Tibial nerve (tissue), 4 donors: ENCODE data around the gene ERI3. TPM values are rescaled to one million over a fixed set of nuclear protein-coding genes. Genes with fewer than 3 reads are reported as not detected.

Experiments used
- DNase-seq, 2 donors: peaks; one replicate each; pipeline ENCODE4 v3.0.0-alpha.2; 2019; ENCODE audit warnings: low spot score in 2 of 2
- H3K27ac ChIP-seq, 4 donors: fragments of 200-600 bp; sonication (generic) in 3 of 4; one replicate each; pipeline ENCODE4 v1.5.1; 2017 to 2019; ENCODE audit warnings: mild to moderate bottlenecking in 1 of 4
- H3K27me3 ChIP-seq, 2 donors: fragments of 200-600 bp; sonication (generic) in 1 of 2; one replicate each; pipeline versions ENCODE4 v1.5.1 to v1.6.0; 2017 to 2019
- H3K36me3 ChIP-seq, 3 donors: fragments of 200-600 bp; sonication (generic); one replicate each; pipeline ENCODE4 v1.5.1; 2018 to 2019
- H3K4me1 ChIP-seq, 4 donors: fragments of 200-600 bp; sonication (generic) in 3 of 4; one replicate each; pipeline ENCODE4 v1.5.1; 2017 to 2019
- H3K4me3 ChIP-seq, 4 donors: fragments of 200-600 bp; sonication (generic) in 3 of 4; one replicate each; pipeline ENCODE4 v1.5.1; 2017 to 2019; ENCODE audit warnings: mild to moderate bottlenecking in 1 of 4, moderate library complexity in 1 of 4
- H3K9me3 ChIP-seq, 4 donors: fragments of 200-600 bp; sonication (generic) in 3 of 4; one replicate each; pipeline ENCODE4 v1.5.1; 2017 to 2019
- CTCF ChIP-seq, 5 experiments: fragments of 200-600 bp in 3 of 5; fragments of 450-650 bp in 2 of 5; sonication (generic) in 3 of 5; IDR thresholded peaks; one replicate each; pipeline ENCODE4 v1.5.1; 2016 to 2019; ENCODE audit warnings: antibody characterized with exemption in 5 of 5, mild to moderate bottlenecking in 3 of 5, moderate library complexity in 2 of 5
- EP300 ChIP-seq, 2 donors: sonication (generic); formaldehyde crosslinking; IDR thresholded peaks; one replicate each; pipeline ENCODE4 v1.6.1; 2017; ENCODE audit warnings: antibody characterized with exemption in 2 of 2, mild to moderate bottlenecking in 1 of 2
- POLR2A ChIP-seq, 2 donors: fragments of 450-650 bp; IDR thresholded peaks; one replicate each; pipeline ENCODE4 v1.6.1; 2017; ENCODE audit warnings: antibody characterized with exemption in 2 of 2, mild to moderate bottlenecking in 2 of 2, moderate library complexity in 2 of 2
- WGBS, 2 donors: methylation state at CpG; one replicate each; pipeline ENCODE4 v1.1.5; 2018; 5-methylcytosine and 5-hydroxymethylcytosine counted together
- total RNA-seq, 4 donors: library from RNA; depleted of rRNA; stranded (reverse); fragments of >200 nt; gene quantifications; one replicate each; pipeline ENCODE4 v1.1.0, GENCODE V29; 2016

Gene ERI3
- total RNA-seq, 4 donors from 2014 or later = 60.1 to 82.2 (median 66.5) TPM

DNA sequence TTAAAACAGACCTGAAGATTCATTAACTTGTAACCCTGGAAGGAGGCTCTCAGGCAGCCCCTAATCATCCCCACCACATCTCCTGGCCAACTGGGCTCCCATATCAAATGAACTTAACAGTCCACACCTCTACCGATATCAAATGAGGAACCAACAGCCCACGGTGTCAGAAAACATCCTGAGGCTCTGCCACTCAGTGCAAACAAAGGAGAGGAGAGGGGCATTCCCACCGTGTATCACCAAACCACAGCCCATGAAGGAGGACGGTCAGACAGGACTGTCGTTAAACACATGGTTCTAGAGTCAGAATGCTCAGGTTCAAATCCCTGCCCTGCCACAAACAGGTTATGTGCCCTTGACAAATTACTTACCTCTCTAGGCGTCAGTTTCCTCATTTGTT, 52.5 kb downstream of the ERI3 start:
- Histone ChIP-seq H3K9me3 (no peaks in the 10 kb centered on the region), H3K27ac (no peak overlapping the region), H3K27me3 (no peaks in the 10 kb centered on the region), H3K4me1 (peaks cover 0 to 13% (median 0%) of the 10 kb centered on the region in 4 donors), H3K36me3 (peaks cover 0 to 95% (median 8%) of the 10 kb centered on the region in 3 donors), H3K4me3 (no peak overlapping the region)
- no peak for DNase-seq
- WGBS, 2 donors = 80 to 85% methylated on average over 6 of the region's 6 CpGs
- TF ChIP-seq CTCF (IDR thresholded peaks at IDR 0.05) (no peak), EP300 (IDR thresholded peaks at IDR 0.05) (no peak), POLR2A (IDR thresholded peaks at IDR 0.05) (no peak)

GRCh38 chr1:44301442-44301841, 53.6 kb downstream of the ERI3 start:
- peaks cover 0 to 95% (median 0%) of the 10 kb centered on the region in 3 donors for H3K36me3 ChIP-seq
- no peak for DNase-seq
- no peaks in the 10 kb centered on the region for H3K9me3 ChIP-seq
- H3K27me3 ChIP-seq = no peaks in the 10 kb centered on the region
- 74 to 81% methylated on average over 5 of the region's 5 CpGs for WGBS, 2 donors
- no peak overlapping the region for H3K27ac ChIP-seq
- peaks cover 0 to 13% (median 0%) of the 10 kb centered on the region in 4 donors for H3K4me1 ChIP-seq
- no peak overlapping the region for H3K4me3 ChIP-seq
- no peak for TF ChIP-seq POLR2A (IDR thresholded peaks at IDR 0.05)
- TF ChIP-seq CTCF (IDR thresholded peaks at IDR 0.05) = no peak
- no peak for TF ChIP-seq EP300 (IDR thresholded peaks at IDR 0.05)

GRCh38 chr1:44300852-44301251, 54.2 kb downstream of the ERI3 start:
- H3K27me3 ChIP-seq = no peaks in the 10 kb centered on the region
- no peak overlapping the region for H3K4me3 ChIP-seq
- peaks cover 0 to 13% (median 0%) of the 10 kb centered on the region in 4 donors for H3K4me1 ChIP-seq
- no peak for DNase-seq
- no peaks in the 10 kb centered on the region for H3K9me3 ChIP-seq
- no peak overlapping the region for H3K27ac ChIP-seq
- TF ChIP-seq EP300 (IDR thresholded peaks at IDR 0.05) (no peak), CTCF (IDR thresholded peaks at IDR 0.05) (no peak), POLR2A (IDR thresholded peaks at IDR 0.05) (no peak)
- WGBS, 2 donors = 29 to 51% methylated on average over 5 to 7 of the region's 7 CpGs
- H3K36me3 ChIP-seq = peaks cover 0 to 95% (median 0%) of the 10 kb centered on the region in 3 donors

DNA sequence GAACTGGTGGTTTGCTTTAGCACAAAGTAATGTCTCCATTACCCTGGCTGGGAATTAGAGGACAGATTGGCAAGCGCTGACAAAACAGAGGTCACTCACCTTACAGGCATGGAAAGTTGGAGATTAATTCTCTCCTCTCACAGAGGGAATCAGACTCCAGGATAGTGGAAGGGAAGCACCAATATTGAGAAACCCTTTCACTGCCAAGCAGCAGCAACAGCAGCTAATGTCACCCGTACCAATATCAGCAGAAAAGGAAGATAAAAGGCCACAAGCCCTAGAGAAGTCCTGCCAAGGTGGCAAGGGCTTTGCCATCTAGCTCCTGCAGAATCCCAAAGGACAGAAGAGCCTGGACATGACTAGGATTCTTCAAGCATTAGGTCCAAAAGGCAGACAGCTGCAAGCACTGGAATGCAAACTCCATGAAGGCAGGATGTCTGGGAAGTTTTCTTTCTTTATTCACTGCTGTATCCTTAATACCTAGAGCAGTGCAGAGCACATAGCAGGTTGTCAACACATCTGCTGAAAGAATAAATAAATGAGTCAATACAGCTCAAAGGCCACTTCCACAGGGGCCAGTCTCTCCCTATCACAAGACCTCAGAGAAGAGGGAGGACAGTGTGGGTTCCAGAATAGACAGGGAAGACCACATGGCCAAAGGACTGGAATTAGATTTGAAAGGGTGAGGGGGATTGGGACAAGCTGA, 57.2 kb downstream of the ERI3 start:
- peaks cover 0 to 86% (median 0%) of the 10 kb centered on the region in 3 donors for H3K36me3 ChIP-seq
- 96 to 100% methylated on average over 2 of the region's 2 CpGs for WGBS, 2 donors
- TF ChIP-seq CTCF (IDR thresholded peaks at IDR 0.05) (no peak), EP300 (IDR thresholded peaks at IDR 0.05) (no peak), POLR2A (IDR thresholded peaks at IDR 0.05) (no peak)
- no peaks in the 10 kb centered on the region for H3K27me3 ChIP-seq
- peaks cover 0 to 22% (median 0%) of the 10 kb centered on the region in 4 donors for H3K4me1 ChIP-seq
- no peaks in the 10 kb centered on the region for H3K9me3 ChIP-seq
- H3K4me3 ChIP-seq = no peak overlapping the region
- DNase-seq = no peak
- no peak overlapping the region for H3K27ac ChIP-seq

GRCh38 chr1:44296806-44297205, 58.3 kb downstream of the ERI3 start:
- H3K36me3 ChIP-seq = peaks cover 0 to 86% (median 0%) of the 10 kb centered on the region in 3 donors
- H3K4me3 ChIP-seq = no peak overlapping the region
- DNase-seq = no peak
- no peaks in the 10 kb centered on the region for H3K27me3 ChIP-seq
- H3K4me1 ChIP-seq = peaks cover 0 to 20% (median 0%) of the 10 kb centered on the region in 4 donors
- no peak overlapping the region for H3K27ac ChIP-seq
- no peaks in the 10 kb centered on the region for H3K9me3 ChIP-seq
- TF ChIP-seq POLR2A (IDR thresholded peaks at IDR 0.05) (no peak), EP300 (IDR thresholded peaks at IDR 0.05) (no peak), CTCF (IDR thresholded peaks at IDR 0.05) (no peak)
- 42 to 63% methylated on average over 7 of the region's 7 CpGs for WGBS, 2 donors
